Chondrocyte (in vitro differentiated cells): ENCODE measurements around the gene CD200R1L. TPM values are rescaled to one million over a fixed set of nuclear protein-coding genes. Genes with fewer than 3 reads are reported as not detected.
A peak's percentile ranks its signal among the peaks of the same experiment; 100 is the strongest.

Experiments used
- DNase-seq: peaks from one replicate; pipeline ENCODE4 v3.0.0; 2021; ENCODE audit warnings: mixed read lengths, low spot score
- H3K27ac Mint-ChIP-seq: one replicate; pipeline ENCODE4 v1.8.0; 2021; ENCODE audit warnings: mild to moderate bottlenecking, moderate library complexity, mixed read lengths; ENCODE audit not compliant: unreplicated experiment
- H3K27me3 Mint-ChIP-seq: 2 replicates; pipeline ENCODE4 v1.8.0; 2021; ENCODE audit warnings: low read depth, mixed read lengths
- H3K36me3 Mint-ChIP-seq: 2 replicates; pipeline ENCODE4 v1.8.0; 2021; ENCODE audit warnings: low read depth, mixed read lengths
- H3K4me1 Mint-ChIP-seq: 2 replicates; pipeline ENCODE4 v1.8.0; 2021; ENCODE audit warnings: low read depth, mild to moderate bottlenecking, mixed read lengths
- H3K4me3 Mint-ChIP-seq: one replicate; pipeline ENCODE4 v1.8.0; 2021; ENCODE audit warnings: mild to moderate bottlenecking, moderate library complexity, mixed read lengths; ENCODE audit not compliant: unreplicated experiment
- H3K9me3 Mint-ChIP-seq: 2 replicates; pipeline ENCODE4 v1.8.0; 2021; ENCODE audit warnings: low read depth, mixed read lengths
- CTCF ChIP-seq: fragments of 200-600 bp; sonication (generic); IDR thresholded peaks from 2 replicates; pipeline ENCODE4 v1.5.0; 2021; ENCODE audit warnings: antibody characterized with exemption, mild to moderate bottlenecking, moderate library complexity
- total RNA-seq: library from RNA; stranded (reverse); gene quantifications from 3 replicates; pipeline ENCODE4 v1.2.1, GENCODE V29; 2021

The CD200R1L gene
- total RNA-seq, 1 donor from 2014 or later, result not detected

GRCh38 chr3:112804021-112804420, 42.6 kb downstream of the CD200R1L start:
- no peak for TF ChIP-seq CTCF
- Mint-ChIP-seq H3K27me3 (no peaks in the 10 kb centered on the region), H3K9me3 (no peaks in the 10 kb centered on the region), H3K27ac (no peak overlapping the region), H3K4me1 (peaks cover 17% of the 10 kb centered on the region), H3K4me3 (no peak overlapping the region), H3K36me3 (no peaks in the 10 kb centered on the region)
- no peak for DNase-seq

GRCh38 chr3:112803467-112803866, 43.2 kb downstream of the CD200R1L start:
- Mint-ChIP-seq H3K9me3 (no peaks in the 10 kb centered on the region), H3K27ac (no peak overlapping the region), H3K4me3 (no peak overlapping the region), H3K27me3 (no peaks in the 10 kb centered on the region), H3K4me1 (peaks cover 17% of the 10 kb centered on the region), H3K36me3 (no peaks in the 10 kb centered on the region)
- TF ChIP-seq CTCF, result no peak
- no peak for DNase-seq

- Mint-ChIP-seq H3K4me3 (no peak overlapping the region), H3K36me3 (no peaks in the 10 kb centered on the region), H3K9me3 (no peaks in the 10 kb centered on the region), H3K27ac (no peak overlapping the region), H3K4me1 (peaks cover 17% of the 10 kb centered on the region), H3K27me3 (no peaks in the 10 kb centered on the region)
- DNase-seq, result no peak
- TF ChIP-seq CTCF, result no peak
Measured at GRCh38 chr3:112802338-112802737, 44.3 kb downstream of the CD200R1L start.

GRCh38 chr3:112799946-112800345, 46.7 kb downstream of the CD200R1L start:
- TF ChIP-seq CTCF, result no peak
- H3K4me3 Mint-ChIP-seq, result no peak overlapping the region
- no peaks in the 10 kb centered on the region for H3K9me3 Mint-ChIP-seq
- no peaks in the 10 kb centered on the region for H3K36me3 Mint-ChIP-seq
- no peak for DNase-seq
- H3K27ac Mint-ChIP-seq, result peak overlapping the region; percentile 5
- H3K27me3 Mint-ChIP-seq, result no peaks in the 10 kb centered on the region
- peaks cover 17% of the 10 kb centered on the region for H3K4me1 Mint-ChIP-seq

GRCh38 chr3:112794622-112795172, 52.0 kb downstream of the CD200R1L start:
- H3K4me1 Mint-ChIP-seq, result peaks cover 19% of the 10 kb centered on the region
- no peaks in the 10 kb centered on the region for H3K9me3 Mint-ChIP-seq
- no peak overlapping the region for H3K27ac Mint-ChIP-seq
- no peaks in the 10 kb centered on the region for H3K27me3 Mint-ChIP-seq
- H3K36me3 Mint-ChIP-seq, result no peaks in the 10 kb centered on the region
- no peak for DNase-seq
- TF ChIP-seq CTCF, result no peak
- no peak overlapping the region for H3K4me3 Mint-ChIP-seq
